Heart right ventricle (tissue), 16 donors: ENCODE measurements around the gene IL34. TPM values are rescaled to one million over a fixed set of nuclear protein-coding genes. Genes with fewer than 3 reads are reported as not detected.

Source experiments
- ATAC-seq, 8 donors: fragments of 200-7000 bp; cut with Tn5 transposase; one replicate each; pipeline ENCODE4 v1.9.1; 2020; ENCODE audit warnings: mild to moderate bottlenecking in 8 of 8, moderate library complexity in 8 of 8, moderate number of reproducible peaks in 1 of 8
- DNase-seq, 2 donors: peaks; one replicate each; pipeline ENCODE4 v3.0.0-alpha.2; 2020
- H3K27ac ChIP-seq, 10 donors: fragments of 200-600 bp; sonication (generic) in 2 of 10; one replicate each; pipeline versions ENCODE4 v1.5.0 to v1.8.0; 2020 to 2022; ENCODE audit warnings: mild to moderate bottlenecking in 3 of 10
- H3K27me3 ChIP-seq, 7 donors: fragments of 200-600 bp; one replicate each; pipeline ENCODE4 v1.8.0; 2021 to 2022; ENCODE audit warnings: mild to moderate bottlenecking in 2 of 7
- H3K36me3 ChIP-seq, 9 donors: fragments of 200-600 bp; sonication (generic) in 1 of 9; one replicate each; pipeline versions ENCODE4 v1.5.0 to v1.8.0; 2020 to 2022; ENCODE audit warnings: mild to moderate bottlenecking in 2 of 9
- H3K4me1 ChIP-seq, 9 donors: fragments of 200-600 bp; sonication (generic) in 1 of 9; one replicate each; pipeline versions ENCODE4 v1.5.0 to v1.8.0; 2020 to 2022; ENCODE audit warnings: mild to moderate bottlenecking in 4 of 9
- H3K4me3 ChIP-seq, 10 donors: fragments of 200-600 bp; sonication (generic) in 2 of 10; one replicate each; pipeline versions ENCODE4 v1.5.0 to v1.8.0; 2020 to 2022; ENCODE audit warnings: mild to moderate bottlenecking in 7 of 10, moderate library complexity in 2 of 10
- H3K9me3 ChIP-seq, 11 donors: fragments of 200-600 bp in 10 of 11; sonication (generic) in 2 of 11; one replicate each; pipeline versions ENCODE4 v1.5.0 to v1.8.0; 2013 to 2022; ENCODE audit warnings: mild to moderate bottlenecking in 2 of 11, control low read depth in 1 of 11, moderate library complexity in 1 of 11
- CTCF ChIP-seq, 9 donors: fragments of 200-600 bp; sonication (generic) in 2 of 9; IDR thresholded peaks; one replicate each; pipeline versions ENCODE4 v1.5.0 to v1.8.0; 2021 to 2022; ENCODE audit warnings: antibody characterized with exemption in 9 of 9, mild to moderate bottlenecking in 5 of 9, moderate library complexity in 1 of 9
- WGBS, 2 donors: extraction: QIAGEN DNeasy Blood & Tissue Kit; methylation state at CpG; one replicate each; pipeline ENCODE4 v1.1.7; 2013; ENCODE audit warnings: inconsistent platforms in 1 of 2; 5-methylcytosine and 5-hydroxymethylcytosine counted together
- intact Hi-C, 10 donors: fragments of 100-400 bp; cut with DNase I; formaldehyde crosslinking; loops; one replicate each; pipeline versions ENCODE4 v1.11.1 to v1.14.2; 2022
- polyA plus RNA-seq, 2 donors: library from polyadenylated mRNA; stranded (reverse); fragments of 200-250 nt; gene quantifications; one replicate each; pipeline ENCODE4 v1.2.3, GENCODE V29; 2013
- total RNA-seq, 10 donors: library from RNA; stranded (reverse); fragmentation: NEBNext Ultra II Directional in 3 of 10; extraction: Animal tissue kit (Norgen Biotek cat#: 25700) in 3 of 10; gene quantifications; one replicate each; pipeline versions ENCODE4 v1.2.1 to v1.2.4, GENCODE V29; 2021 to 2023
- donor health status: Arrhythmogenic right ventricular cardiomyopathy.
- donor health status: ischemic (EF 13 %, LVEDD 7.1; RV severe dilation, severe dysfunction).
- donor health status: healthy with polysubstance abuse.
- donor health status: DM: no; HTN: yes; CAD: no.
- donor health status: DM: no; HTN: no; CAD: no.
- donor health status: ischemic (EF 25% LVEDD 6.9; RV normal size, moderate dysfunction).
- donor health status: ischemic (EF 25% LVEDD 5.7; RV mildly dilated, moderate dysfunction).
- donor health status: healthy.
- donor health status: DM: yes; HTN: yes; CAD: no.
- donor health status: Ischemic cardiomyopathy.
- donor health status: ischemic (EF 35%, LVEDD 5.7; RV mildly dilated, moderate dysfunction).
- donor health status: nonischemic (EF 11% LVEDD 7.7; RV severe dilation, severe dysfunction).
- donor health status: DM: yes; HTN: yes; CAD: no.
- donor health status: PGD.
- donor health status: ischemic (EF 29% LVEDD 5.4; RV normal size, mild dysfunction).
- donor health status: nonischemic (EF 23%, LVEDD 6.1; RV moderate dilation, normal function).

Gene IL34
- total and polyA plus RNA-seq, 12 donors, result 0.37 to 4.4 (median 2.1) TPM

GRCh38 chr16:70674221-70675014, 28.1 kb downstream of the IL34 start:
- Histone ChIP-seq H3K27me3 (no peaks in the 10 kb centered on the region), H3K9me3 (no peaks in the 10 kb centered on the region), H3K36me3 (peaks cover 0 to 100% (median 46%) of the 10 kb centered on the region in 9 donors), H3K27ac (no peak overlapping the region), H3K4me3 (no peak overlapping the region), H3K4me1 (peaks cover 0 to 22% (median 0%) of the 10 kb centered on the region in 9 donors)
- intact Hi-C loops, result loop anchor here in 3 of 10 donors (5.0 kb wide), 3 partner anchors 63 to 98 kb away; no protein-coding TSS in a partner anchor
- WGBS, 2 donors, result 88 to 90% methylated on average over 18 of the region's 18 CpGs
- ATAC-seq (no peak), DNase-seq (no peak)
- TF ChIP-seq CTCF (IDR thresholded peaks at IDR 0.05), result no peak

GRCh38 chr16:70675851-70676513, 29.6 kb downstream of the IL34 start:
- peak in 1 of 2 donors; percentile 47 for DNase-seq
- peaks cover 9 to 36% (median 9%) of the 10 kb centered on the region in 9 donors for H3K4me1 ChIP-seq
- no peaks in the 10 kb centered on the region for H3K27me3 ChIP-seq
- intact Hi-C loops, result loop anchor here in 3 of 10 donors (5.0 kb wide), 3 partner anchors 61 to 96 kb away; no protein-coding TSS in a partner anchor
- no peak overlapping the region for H3K4me3 ChIP-seq
- TF ChIP-seq CTCF (IDR thresholded peaks at IDR 0.05), result no peak
- H3K36me3 ChIP-seq, result peaks cover 0 to 92% (median 33%) of the 10 kb centered on the region in 9 donors
- no peaks in the 10 kb centered on the region for H3K9me3 ChIP-seq
- peak overlapping the region in 4 of 10 donors; percentile 10 to 39 (median 22) for H3K27ac ChIP-seq
- peak in 7 of 8 donors; percentile 13 to 65 (median 34) for ATAC-seq
- 68 to 70% methylated on average over 7 of the region's 7 CpGs for WGBS, 2 donors

GRCh38 chr16:70676675-70677498, 30.5 kb downstream of the IL34 start:
- DNase-seq, result peak in 1 of 2 donors; percentile 9
- intact Hi-C loops, result loop anchor here in 3 of 10 donors (5.0 kb wide), 3 partner anchors 60 to 95 kb away; no protein-coding TSS in a partner anchor
- Histone ChIP-seq H3K9me3 (no peaks in the 10 kb centered on the region), H3K27ac (peak overlapping the region in 4 of 10 donors; percentile 10 to 39 (median 22)), H3K4me1 (peaks cover 17 to 45% (median 18%) of the 10 kb centered on the region in 9 donors), H3K36me3 (peaks cover 0 to 83% (median 33%) of the 10 kb centered on the region in 9 donors), H3K27me3 (no peaks in the 10 kb centered on the region), H3K4me3 (no peak overlapping the region)
- WGBS, 2 donors, result 85 to 91% methylated on average over 14 of the region's 14 CpGs
- ATAC-seq, result no peak
- no peak for TF ChIP-seq CTCF (IDR thresholded peaks at IDR 0.05)
